PFSK-1 (cell line): ENCODE measurements around the gene NGB.

Experiments used
- FOXP2 ChIP-seq: optimal IDR thresholded peaks from 2 replicates; pipeline ENCODE3; 2011; ENCODE audit warnings: borderline replicate concordance, control low read depth, inconsistent platforms; ENCODE audit not compliant: insufficient read depth; ENCODE audit errors: extremely low read length, extremely low read depth
- POLR2AphosphoS5 ChIP-seq: IDR thresholded peaks from 2 replicates; pipeline ENCODE4 v1.6.1; 2012; ENCODE audit warnings: low read depth, mild to moderate bottlenecking, control low read depth, low read length, moderate library complexity
- SIN3A ChIP-seq: IDR thresholded peaks from 2 replicates; pipeline ENCODE4 v1.6.1; 2012; ENCODE audit warnings: mild to moderate bottlenecking, low read length, moderate library complexity, borderline replicate concordance; ENCODE audit not compliant: insufficient read depth
- TAF1 ChIP-seq: IDR thresholded peaks from 2 replicates; pipeline ENCODE4 v1.6.1; 2012; ENCODE audit warnings: low read length, control low read depth, borderline replicate concordance; ENCODE audit not compliant: insufficient read depth
- TF ChIP-seq, protein P1 (sequence below), 2 experiments: IDR thresholded peaks; 2 replicates each; pipeline versions ENCODE4 v1.6.1 to v1.8.0; 2011 to 2012; ENCODE audit warnings: low read depth in 2 of 2, low read length in 2 of 2, control low read depth in 1 of 2, inconsistent platforms in 1 of 2, mild to moderate bottlenecking in 1 of 2, moderate library complexity in 1 of 2; ENCODE audit not compliant: insufficient read depth in 1 of 2

The NGB gene

DNA sequence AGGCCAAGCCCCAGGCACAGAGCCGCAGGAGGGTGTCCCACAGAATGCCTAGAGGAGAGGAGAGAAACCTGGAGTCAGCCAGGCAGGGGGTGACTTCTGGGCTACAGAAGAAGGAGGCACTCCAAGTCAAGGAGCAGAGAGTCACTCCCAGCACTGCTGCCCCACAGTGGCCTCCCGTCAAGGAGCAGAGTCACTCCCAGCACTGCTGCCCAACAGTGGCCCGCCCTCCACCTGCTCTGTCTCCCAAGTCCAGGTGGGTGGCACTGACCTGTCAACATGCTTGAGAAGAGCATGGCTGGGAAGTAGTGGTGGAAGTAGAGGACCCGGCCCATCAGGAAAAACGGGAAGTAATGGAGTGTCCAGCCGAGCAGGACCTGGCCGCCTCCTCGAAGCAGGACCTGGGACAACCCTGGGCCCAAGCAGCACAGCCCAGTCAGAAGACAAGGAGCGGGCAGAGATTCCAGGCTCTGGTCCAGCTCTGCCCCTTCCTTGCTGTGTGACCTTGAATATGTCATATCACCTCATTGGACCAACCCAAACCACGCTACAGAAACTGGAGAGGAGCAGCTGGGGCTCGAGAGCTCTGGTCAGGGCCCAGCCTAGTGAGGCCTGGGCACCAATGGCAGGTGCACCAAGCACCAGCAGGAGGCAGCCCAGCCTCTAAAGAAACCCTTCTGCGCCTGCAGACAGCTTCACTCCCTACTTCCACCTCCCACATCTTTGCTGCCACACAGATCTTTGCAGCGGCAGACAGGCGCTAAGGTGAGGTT lies 7.6 kb upstream of the NGB start:
- TF ChIP-seq TAF1 = no peak
- no peak for TF ChIP-seq SIN3A
- TF ChIP-seq, protein P1, sequence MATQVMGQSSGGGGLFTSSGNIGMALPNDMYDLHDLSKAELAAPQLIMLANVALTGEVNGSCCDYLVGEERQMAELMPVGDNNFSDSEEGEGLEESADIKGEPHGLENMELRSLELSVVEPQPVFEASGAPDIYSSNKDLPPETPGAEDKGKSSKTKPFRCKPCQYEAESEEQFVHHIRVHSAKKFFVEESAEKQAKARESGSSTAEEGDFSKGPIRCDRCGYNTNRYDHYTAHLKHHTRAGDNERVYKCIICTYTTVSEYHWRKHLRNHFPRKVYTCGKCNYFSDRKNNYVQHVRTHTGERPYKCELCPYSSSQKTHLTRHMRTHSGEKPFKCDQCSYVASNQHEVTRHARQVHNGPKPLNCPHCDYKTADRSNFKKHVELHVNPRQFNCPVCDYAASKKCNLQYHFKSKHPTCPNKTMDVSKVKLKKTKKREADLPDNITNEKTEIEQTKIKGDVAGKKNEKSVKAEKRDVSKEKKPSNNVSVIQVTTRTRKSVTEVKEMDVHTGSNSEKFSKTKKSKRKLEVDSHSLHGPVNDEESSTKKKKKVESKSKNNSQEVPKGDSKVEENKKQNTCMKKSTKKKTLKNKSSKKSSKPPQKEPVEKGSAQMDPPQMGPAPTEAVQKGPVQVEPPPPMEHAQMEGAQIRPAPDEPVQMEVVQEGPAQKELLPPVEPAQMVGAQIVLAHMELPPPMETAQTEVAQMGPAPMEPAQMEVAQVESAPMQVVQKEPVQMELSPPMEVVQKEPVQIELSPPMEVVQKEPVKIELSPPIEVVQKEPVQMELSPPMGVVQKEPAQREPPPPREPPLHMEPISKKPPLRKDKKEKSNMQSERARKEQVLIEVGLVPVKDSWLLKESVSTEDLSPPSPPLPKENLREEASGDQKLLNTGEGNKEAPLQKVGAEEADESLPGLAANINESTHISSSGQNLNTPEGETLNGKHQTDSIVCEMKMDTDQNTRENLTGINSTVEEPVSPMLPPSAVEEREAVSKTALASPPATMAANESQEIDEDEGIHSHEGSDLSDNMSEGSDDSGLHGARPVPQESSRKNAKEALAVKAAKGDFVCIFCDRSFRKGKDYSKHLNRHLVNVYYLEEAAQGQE (IDR thresholded peaks at IDR 0.05; ENCODE audit: insufficient read depth in 1 of 2, low read depth in 2 of 2, low read length in 2 of 2) = no peak
- TF ChIP-seq FOXP2 = no peak

DNA sequence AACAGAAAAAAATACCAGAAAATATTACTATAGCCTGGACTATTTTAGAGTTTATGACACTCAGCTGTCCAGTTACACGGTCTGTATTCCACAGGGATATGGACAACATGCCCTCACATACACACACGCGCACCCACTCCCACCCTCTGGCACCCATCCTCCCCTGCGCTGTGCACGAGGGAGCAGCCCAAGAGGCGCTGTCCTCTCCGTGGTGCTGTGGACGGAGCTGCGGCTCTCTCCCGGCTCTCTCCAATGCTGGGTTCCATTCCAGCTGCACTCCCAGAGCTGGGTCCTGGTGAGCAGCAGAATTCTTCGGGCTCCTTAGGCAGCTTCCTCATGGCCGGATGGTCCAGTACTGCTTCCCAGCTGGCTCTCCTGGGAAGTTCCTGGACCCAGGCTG lies 6.0 kb upstream of the NGB start:
- TF ChIP-seq, protein P1 (IDR thresholded peaks at IDR 0.05; ENCODE audit: insufficient read depth in 1 of 2, low read depth in 2 of 2, low read length in 2 of 2) = no peak
- TF ChIP-seq SIN3A (no peak), FOXP2 (no peak), POLR2AphosphoS5 (no peak), TAF1 (no peak)

DNA sequence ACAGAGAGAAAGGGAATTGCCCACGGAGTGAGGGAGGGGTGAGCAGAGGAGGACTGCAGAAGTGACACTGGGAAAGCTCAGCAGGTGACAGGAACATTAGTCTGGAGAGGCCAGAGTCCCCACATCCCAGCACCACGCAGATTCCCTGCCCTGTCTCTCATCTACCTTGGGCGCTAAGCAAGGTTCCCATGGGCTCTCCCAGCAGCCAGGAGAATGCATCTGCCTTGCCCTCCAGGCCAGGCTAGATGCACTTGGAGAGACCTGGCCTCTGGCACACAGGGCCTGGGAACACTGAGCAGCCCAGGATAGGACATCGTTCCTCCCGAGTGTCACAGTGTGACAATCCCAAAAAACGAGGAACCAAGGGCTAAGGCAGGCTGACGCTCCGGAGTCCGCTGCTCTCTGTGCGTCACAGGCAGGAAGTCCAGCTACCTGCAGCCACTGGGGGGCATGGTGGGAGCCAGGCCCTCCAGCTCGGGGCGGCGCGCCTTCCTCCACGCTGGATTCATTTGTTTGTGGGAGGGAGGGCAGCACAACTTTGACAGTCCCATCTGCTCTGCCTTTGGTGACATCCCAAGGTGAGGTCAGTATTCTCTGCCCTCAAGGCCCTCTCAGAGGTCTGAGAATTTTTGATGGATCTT lies 5.4 kb upstream of the NGB start:
- TF ChIP-seq POLR2AphosphoS5 (no peak), SIN3A (no peak), FOXP2 (no peak), TAF1 (no peak)
- TF ChIP-seq, protein P1 (IDR thresholded peaks at IDR 0.05; ENCODE audit: insufficient read depth in 1 of 2, low read depth in 2 of 2, low read length in 2 of 2) = no peak

DNA sequence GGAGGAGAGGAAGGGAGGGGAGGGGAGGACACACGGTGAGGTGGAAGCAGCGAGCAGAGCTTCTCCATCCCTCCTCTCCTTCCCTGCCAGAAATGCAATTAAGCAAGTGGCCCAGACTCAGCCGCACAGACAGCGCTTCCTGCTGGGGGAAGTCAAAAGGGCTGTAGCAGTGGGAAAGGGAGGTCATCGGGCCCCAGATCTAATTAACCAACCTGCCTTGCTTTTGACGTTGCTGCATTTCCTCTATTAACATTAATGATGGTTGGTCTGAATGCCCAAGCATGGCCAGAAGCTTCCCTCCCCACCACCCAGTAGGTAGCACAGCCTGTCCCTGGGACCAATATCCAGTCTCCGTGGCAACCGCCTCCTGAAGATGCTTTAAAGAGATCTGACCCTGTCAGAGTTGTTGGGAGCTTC lies 4.6 kb upstream of the NGB start:
- TF ChIP-seq, protein P1 (IDR thresholded peaks at IDR 0.05; ENCODE audit: insufficient read depth in 1 of 2, low read depth in 2 of 2, low read length in 2 of 2) = 0 out of 4 replicates have a peak, but pooled peaks of 1 of the 2 experiments have one; percentile 43
- TF ChIP-seq SIN3A = no peak
